ENCODE results near the gene PTPN18. TPM values are rescaled to one million over a fixed set of nuclear protein-coding genes. Genes with fewer than 3 reads are reported as not detected.
"Not testable (repeated sequence)": the region's sequence is repeated elsewhere in the genome, so short reads cannot be mapped to it uniquely, and the experiment has no call there.

PTPN18 gene
- total RNA-seq, 1 donor from 2014 or later: 26.0 TPM

GRCh38 chr2:130328710-130329109 is 27.1 kb upstream of the PTPN18 start:
- Histone ChIP-seq H3K9me3 (no peaks in the 10 kb centered on the region), H3K27me3 (no peaks in the 10 kb centered on the region)
- peak in 1 of 2 donors; percentile 23 for TF ChIP-seq POLR2AphosphoS5 (IDR thresholded peaks at IDR 0.05; ENCODE audit: insufficient read depth in 1 of 2, low read depth in 1 of 2)
- no peak for TF ChIP-seq POLR2A (IDR thresholded peaks at IDR 0.05)

GRCh38 chr2:130332271-130333073 is 23.4 kb upstream of the PTPN18 start:
- Histone ChIP-seq H3K27me3 (no peaks in the 10 kb centered on the region), H3K27ac (no peak overlapping the region), H3K9me3 (no peaks in the 10 kb centered on the region), H3K4me1 (peaks cover 8% of the 10 kb centered on the region), H3K36me3 (no peaks in the 10 kb centered on the region), H3K4me3 (peak overlapping the region in 1 of 2 donors; percentile 6)
- DNase-seq (ENCODE audit: extremely low spot score in 2 of 2): peak in 1 of 2 donors; percentile 89
- TF ChIP-seq POLR2A (IDR thresholded peaks at IDR 0.05) (no peak), CTCF (IDR thresholded peaks at IDR 0.05) (peak; percentile 70 to 91 (median 87)), POLR2AphosphoS5 (IDR thresholded peaks at IDR 0.05; ENCODE audit: insufficient read depth in 1 of 2, low read depth in 1 of 2) (peak; percentile 47 to 81)
- intact Hi-C loops (cut with DNase I): no loop called here

More at GRCh38 chr2:130328710-130329109, 27.1 kb upstream of the PTPN18 start:
- intact Hi-C loops (cut with DNase I): no loop called here
- peak overlapping the region; percentile 30 for H3K27ac ChIP-seq
- no peaks in the 10 kb centered on the region for H3K36me3 ChIP-seq
- DNase-seq (ENCODE audit: extremely low spot score in 2 of 2): no peak
- H3K4me3 ChIP-seq: no peak overlapping the region
- peaks cover 8% of the 10 kb centered on the region for H3K4me1 ChIP-seq

GRCh38 chr2:130333253-130333652 is 22.6 kb upstream of the PTPN18 start:
- DNase-seq (ENCODE audit: extremely low spot score in 2 of 2); H3K9me3 ChIP-seq; H3K36me3 ChIP-seq; intact Hi-C loops (cut with DNase I); H3K27me3 ChIP-seq; H3K4me3 ChIP-seq; H3K4me1 ChIP-seq; H3K27ac ChIP-seq: not testable (repeated sequence)

GRCh38 chr2:130334026-130334425 is 21.8 kb upstream of the PTPN18 start:
- H3K4me3 ChIP-seq: no peak overlapping the region
- intact Hi-C loops (cut with DNase I): no loop called here
- DNase-seq (ENCODE audit: extremely low spot score in 2 of 2): no peak
- no peaks in the 10 kb centered on the region for H3K9me3 ChIP-seq
- TF ChIP-seq POLR2AphosphoS5 (IDR thresholded peaks at IDR 0.05; ENCODE audit: insufficient read depth in 1 of 2, low read depth in 1 of 2) (no peak), POLR2A (IDR thresholded peaks at IDR 0.05) (no peak), CTCF (IDR thresholded peaks at IDR 0.05) (no peak)
- no peaks in the 10 kb centered on the region for H3K27me3 ChIP-seq
- peaks cover 8% of the 10 kb centered on the region for H3K4me1 ChIP-seq
- H3K27ac ChIP-seq: no peak overlapping the region
- peaks cover 0 to 8% of the 10 kb centered on the region in 2 donors for H3K36me3 ChIP-seq

GRCh38 chr2:130335226-130335625 is 20.6 kb upstream of the PTPN18 start:
- no peak overlapping the region for H3K27ac ChIP-seq
- H3K4me1 ChIP-seq: peaks cover 8% of the 10 kb centered on the region
- H3K36me3 ChIP-seq: peaks cover 0 to 17% of the 10 kb centered on the region in 2 donors
- no peak for TF ChIP-seq CTCF (IDR thresholded peaks at IDR 0.05)
- TF ChIP-seq POLR2AphosphoS5 (IDR thresholded peaks at IDR 0.05; ENCODE audit: insufficient read depth in 1 of 2, low read depth in 1 of 2): no peak
- TF ChIP-seq POLR2A (IDR thresholded peaks at IDR 0.05): no peak
- no peak overlapping the region for H3K4me3 ChIP-seq
- DNase-seq (ENCODE audit: extremely low spot score in 2 of 2): no peak
- no peaks in the 10 kb centered on the region for H3K9me3 ChIP-seq
- intact Hi-C loops (cut with DNase I): no loop called here
- no peaks in the 10 kb centered on the region for H3K27me3 ChIP-seq

Measured in vagina (tissue), 2 donors.